HEK293 (cell line): Measurements from ENCODE around the gene SYN1.

Experiments
- CTCF ChIA-PET: fragments of 350-600 bp; formaldehyde crosslinking; extraction: SDS; loops from one replicate; lab custom pipeline; 2021; ENCODE audit warnings: antibody characterized with exemption; lab: Yijun Ruan, JAX
- POLR2A ChIA-PET: fragments of 300-600 bp; formaldehyde crosslinking; extraction: SDS; loops from one replicate; lab custom pipeline; 2020; ENCODE audit warnings: antibody characterized with exemption, inconsistent platforms; lab: Yijun Ruan, JAX
- H3K27ac ChIP-seq: fragments of 200-500 bp; sonication (Bioruptor generic); 2 replicates; pipeline ENCODE4 v1.5.1; 2014; ENCODE audit warnings: low read depth, low read length, control low read depth, inconsistent platforms; ENCODE audit errors: extremely low read depth
- H3K36me3 ChIP-seq, 2 experiments: fragments of 200-500 bp in 1 of 2; sonication (Bioruptor generic) in 1 of 2; 1 replicate in 1 of 2; 2 replicates in 1 of 2; pipeline ENCODE4 v1.5.1; 2014 to 2017; ENCODE audit warnings: inconsistent platforms in 2 of 2, low read length in 2 of 2; ENCODE audit not compliant: control insufficient read depth in 2 of 2, insufficient read depth in 1 of 2
- H3K4me1 ChIP-seq: fragments of 200-500 bp; sonication (Bioruptor generic); 2 replicates; pipeline ENCODE4 v1.5.1; 2014; ENCODE audit warnings: mild to moderate bottlenecking, low read length, inconsistent platforms; ENCODE audit not compliant: control insufficient read depth, insufficient read depth
- H3K4me3 ChIP-seq: 2 replicates; pipeline ENCODE4 v1.5.1; 2011; ENCODE audit warnings: low read depth, mild to moderate bottlenecking, control low read depth, low read length, moderate library complexity
- H3K9me3 ChIP-seq: fragments of 200-500 bp; sonication (Bioruptor generic); 2 replicates; pipeline ENCODE4 v1.5.1; 2014; ENCODE audit warnings: low read depth, low read length, inconsistent platforms; ENCODE audit not compliant: control insufficient read depth, insufficient read depth
- BCL11B ChIP-seq: fragments of 450-650 bp; formaldehyde crosslinking; IDR thresholded peaks from 2 replicates; pipeline ENCODE4 v1.5.1; 2016; ENCODE audit warnings: low read depth, missing biosample characterization, missing genetic modification characterization
- GLIS2 ChIP-seq: fragments of 450-650 bp; formaldehyde crosslinking; IDR thresholded peaks from 2 replicates; pipeline ENCODE4 v1.5.1; 2016; ENCODE audit warnings: missing biosample characterization, missing genetic modification characterization
- IKZF3 ChIP-seq: fragments of 450-650 bp; IDR thresholded peaks from 2 replicates; pipeline ENCODE4 v1.5.0; 2018; ENCODE audit warnings: missing biosample characterization, mild to moderate bottlenecking, missing genetic modification characterization, moderate library complexity
- KLF1 ChIP-seq: fragments of 450-650 bp; formaldehyde crosslinking; IDR thresholded peaks from 2 replicates; pipeline ENCODE4 v1.5.1; 2016; ENCODE audit warnings: missing biosample characterization, missing genetic modification characterization
- MYNN ChIP-seq: fragments of 450-650 bp; formaldehyde crosslinking; IDR thresholded peaks from 2 replicates; pipeline ENCODE4 v1.5.1; 2016; ENCODE audit warnings: missing biosample characterization, missing genetic modification characterization, borderline replicate concordance
- REPIN1 ChIP-seq: fragments of 450-650 bp; formaldehyde crosslinking; IDR thresholded peaks from 2 replicates; pipeline ENCODE4 v1.5.1; 2017; ENCODE audit warnings: missing biosample characterization, missing genetic modification characterization, low read depth
- SCRT1 ChIP-seq: fragments of 450-650 bp; formaldehyde crosslinking; IDR thresholded peaks from 2 replicates; pipeline ENCODE4 v1.5.1; 2016; ENCODE audit warnings: missing biosample characterization, missing genetic modification characterization, borderline replicate concordance
- SP2 ChIP-seq: fragments of 450-650 bp; formaldehyde crosslinking; IDR thresholded peaks from 2 replicates; pipeline ENCODE4 v1.5.1; 2016; ENCODE audit warnings: missing biosample characterization, missing genetic modification characterization
- ZBTB20 ChIP-seq: fragments of 450-650 bp; formaldehyde crosslinking; IDR thresholded peaks from 2 replicates; pipeline ENCODE4 v1.5.1; 2016; ENCODE audit warnings: missing biosample characterization, missing genetic modification characterization
- ZEB2 ChIP-seq: fragments of 450-650 bp; formaldehyde crosslinking; IDR thresholded peaks from 2 replicates; pipeline ENCODE4 v1.5.1; 2016; ENCODE audit warnings: missing biosample characterization, missing genetic modification characterization
- ZFP69B ChIP-seq: fragments of 450-650 bp; formaldehyde crosslinking; IDR thresholded peaks from 2 replicates; pipeline ENCODE4 v1.5.1; 2016; ENCODE audit warnings: missing biosample characterization, missing genetic modification characterization
- ZIC2 ChIP-seq: fragments of 450-650 bp; formaldehyde crosslinking; IDR thresholded peaks from 2 replicates; pipeline ENCODE4 v1.5.1; 2016; ENCODE audit warnings: missing biosample characterization, missing genetic modification characterization
- ZNF10 ChIP-seq: fragments of 450-650 bp; formaldehyde crosslinking; IDR thresholded peaks from 2 replicates; pipeline ENCODE4 v1.5.1; 2017; ENCODE audit warnings: missing biosample characterization, missing genetic modification characterization
- ZNF112 ChIP-seq: fragments of 450-650 bp; formaldehyde crosslinking; IDR thresholded peaks from 2 replicates; pipeline ENCODE4 v1.5.0; 2017; ENCODE audit warnings: missing biosample characterization, missing genetic modification characterization
- ZNF133 ChIP-seq: fragments of 450-650 bp; formaldehyde crosslinking; IDR thresholded peaks from 2 replicates; pipeline ENCODE4 v1.5.1; 2016; ENCODE audit warnings: missing biosample characterization, missing genetic modification characterization
- ZNF140 ChIP-seq: fragments of 450-650 bp; formaldehyde crosslinking; IDR thresholded peaks from 2 replicates; pipeline ENCODE4 v1.5.1; 2016; ENCODE audit warnings: missing biosample characterization, missing genetic modification characterization
- ZNF24 ChIP-seq: fragments of 450-650 bp; formaldehyde crosslinking; IDR thresholded peaks from 2 replicates; pipeline ENCODE4 v1.5.1; 2016; ENCODE audit warnings: missing biosample characterization, missing genetic modification characterization
- ZNF335 ChIP-seq: fragments of 450-650 bp; formaldehyde crosslinking; conservative IDR thresholded peaks from 2 replicates; pipeline ENCODE4 v1.5.1; 2016; ENCODE audit warnings: missing biosample characterization, missing genetic modification characterization
- ZNF404 ChIP-seq: fragments of 450-650 bp; formaldehyde crosslinking; IDR thresholded peaks from 2 replicates; pipeline ENCODE4 v1.5.1; 2017; ENCODE audit warnings: missing biosample characterization, missing genetic modification characterization
- ZNF416 ChIP-seq: fragments of 450-650 bp; formaldehyde crosslinking; IDR thresholded peaks from 2 replicates; pipeline ENCODE4 v1.5.1; 2016; ENCODE audit warnings: missing biosample characterization, missing genetic modification characterization
- ZNF48 ChIP-seq: fragments of 450-650 bp; formaldehyde crosslinking; IDR thresholded peaks from 2 replicates; pipeline ENCODE4 v1.5.1; 2016; ENCODE audit warnings: missing biosample characterization, missing genetic modification characterization
- ZNF549 ChIP-seq: fragments of 450-650 bp; IDR thresholded peaks from 2 replicates; pipeline ENCODE4 v1.5.1; 2018; ENCODE audit warnings: missing biosample characterization, missing genetic modification characterization, mild to moderate bottlenecking, inconsistent platforms, moderate library complexity
- ZNF560 ChIP-seq: fragments of 450-650 bp; formaldehyde crosslinking; IDR thresholded peaks from 2 replicates; pipeline ENCODE4 v1.5.1; 2017; ENCODE audit warnings: missing biosample characterization, missing genetic modification characterization, borderline replicate concordance
- ZNF600 ChIP-seq: fragments of 450-650 bp; formaldehyde crosslinking; IDR thresholded peaks from 2 replicates; pipeline ENCODE4 v1.5.1; 2016; ENCODE audit warnings: missing biosample characterization, missing genetic modification characterization
- ZNF626 ChIP-seq: fragments of 450-650 bp; sonication (Bioruptor Pico); formaldehyde crosslinking; IDR thresholded peaks from 2 replicates; pipeline ENCODE4 v1.5.1; 2018; ENCODE audit warnings: missing biosample characterization, missing genetic modification characterization, inconsistent platforms
- ZNF664 ChIP-seq: fragments of 450-650 bp; formaldehyde crosslinking; IDR thresholded peaks from 2 replicates; pipeline ENCODE4 v1.5.1; 2016; ENCODE audit warnings: missing biosample characterization, missing genetic modification characterization
- ZNF777 ChIP-seq: fragments of 450-650 bp; formaldehyde crosslinking; IDR thresholded peaks from 2 replicates; pipeline ENCODE4 v1.5.1; 2017; ENCODE audit warnings: missing biosample characterization, missing genetic modification characterization, borderline replicate concordance
- ZNF792 ChIP-seq: fragments of 450-650 bp; formaldehyde crosslinking; IDR thresholded peaks from 2 replicates; pipeline ENCODE4 v1.5.1; 2016; ENCODE audit warnings: missing biosample characterization, missing genetic modification characterization
- ZNF830 ChIP-seq: fragments of 450-650 bp; IDR thresholded peaks from 2 replicates; pipeline ENCODE4 v1.5.0; 2018; ENCODE audit warnings: missing biosample characterization, missing genetic modification characterization, low read depth, mild to moderate bottlenecking, moderate library complexity
- ZXDB ChIP-seq: fragments of 450-650 bp; formaldehyde crosslinking; IDR thresholded peaks from 2 replicates; pipeline ENCODE4 v1.5.1; 2016; ENCODE audit warnings: missing biosample characterization, missing genetic modification characterization
- TF ChIP-seq, protein P1 (sequence below): fragments of 450-650 bp; formaldehyde crosslinking; IDR thresholded peaks from 2 replicates; pipeline ENCODE4 v1.5.1; 2016; ENCODE audit warnings: missing biosample characterization, missing genetic modification characterization, low read depth
- TF ChIP-seq, protein P2 (sequence below): fragments of 450-650 bp; formaldehyde crosslinking; IDR thresholded peaks from 2 replicates; pipeline ENCODE4 v1.5.1; 2016; ENCODE audit warnings: missing biosample characterization, missing genetic modification characterization, low read depth
- TF ChIP-seq, protein P3 (sequence below): fragments of 450-650 bp; formaldehyde crosslinking; IDR thresholded peaks from 2 replicates; pipeline ENCODE4 v1.5.1; 2016; ENCODE audit warnings: missing biosample characterization, missing genetic modification characterization
- TF ChIP-seq, protein P4 (sequence below): fragments of 450-650 bp; formaldehyde crosslinking; IDR thresholded peaks from 2 replicates; pipeline ENCODE4 v1.5.1; 2016; ENCODE audit warnings: missing biosample characterization, missing genetic modification characterization

Gene SYN1

DNA sequence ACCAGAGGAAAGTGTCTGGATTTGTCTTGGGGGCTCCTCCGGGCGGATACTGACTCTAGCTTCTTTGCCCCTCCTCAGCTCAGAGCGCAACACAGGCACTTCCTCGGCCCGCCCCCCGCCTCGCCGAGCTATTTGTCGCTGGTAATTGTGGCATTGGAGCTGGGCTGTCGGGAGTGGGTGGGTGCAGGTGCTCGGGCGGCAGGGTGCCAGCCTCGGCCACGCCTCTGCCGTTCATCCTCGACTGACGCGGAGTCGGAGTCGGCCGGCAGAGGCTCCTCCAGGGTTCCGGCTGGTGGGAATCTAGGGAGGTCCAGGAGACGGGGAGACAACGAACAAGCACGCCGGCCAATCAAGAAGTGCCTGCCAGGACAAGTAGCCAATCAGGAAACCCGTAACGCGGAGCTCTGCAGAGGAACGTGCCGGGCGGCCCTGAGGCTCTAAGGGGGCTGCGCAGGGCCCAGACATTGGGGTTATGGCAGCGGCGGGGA lies 3.9 kb upstream of the SYN1 start (continued):
- TF ChIP-seq, protein P1, sequence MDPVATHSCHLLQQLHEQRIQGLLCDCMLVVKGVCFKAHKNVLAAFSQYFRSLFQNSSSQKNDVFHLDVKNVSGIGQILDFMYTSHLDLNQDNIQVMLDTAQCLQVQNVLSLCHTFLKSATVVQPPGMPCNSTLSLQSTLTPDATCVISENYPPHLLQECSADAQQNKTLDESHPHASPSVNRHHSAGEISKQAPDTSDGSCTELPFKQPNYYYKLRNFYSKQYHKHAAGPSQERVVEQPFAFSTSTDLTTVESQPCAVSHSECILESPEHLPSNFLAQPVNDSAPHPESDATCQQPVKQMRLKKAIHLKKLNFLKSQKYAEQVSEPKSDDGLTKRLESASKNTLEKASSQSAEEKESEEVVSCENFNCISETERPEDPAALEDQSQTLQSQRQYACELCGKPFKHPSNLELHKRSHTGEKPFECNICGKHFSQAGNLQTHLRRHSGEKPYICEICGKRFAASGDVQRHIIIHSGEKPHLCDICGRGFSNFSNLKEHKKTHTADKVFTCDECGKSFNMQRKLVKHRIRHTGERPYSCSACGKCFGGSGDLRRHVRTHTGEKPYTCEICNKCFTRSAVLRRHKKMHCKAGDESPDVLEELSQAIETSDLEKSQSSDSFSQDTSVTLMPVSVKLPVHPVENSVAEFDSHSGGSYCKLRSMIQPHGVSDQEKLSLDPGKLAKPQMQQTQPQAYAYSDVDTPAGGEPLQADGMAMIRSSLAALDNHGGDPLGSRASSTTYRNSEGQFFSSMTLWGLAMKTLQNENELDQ (tag by site-specific recombination), result no peak
- TF ChIP-seq ZNF792 (tag by site-specific recombination) (peak; percentile 82; the same call in 1 of the 2 replicates), SCRT1 (tag by site-specific recombination) (no peak), GLIS2 (tag by site-specific recombination) (peak; percentile 92), ZEB2 (tag by site-specific recombination) (no peak), ZNF626 (tag by site-specific recombination) (no peak), ZNF24 (no peak), ZNF600 (0 out of 2 replicates have a peak, but pooled peaks have one; percentile 41), ZNF777 (tag by site-specific recombination) (no peak), ZNF335 (peak; percentile 85), ZFP69B (tag by site-specific recombination) (no peak), BCL11B (tag by site-specific recombination) (no peak), REPIN1 (tag by site-specific recombination) (no peak), ZNF112 (tag by site-specific recombination) (no peak), ZBTB20 (tag by site-specific recombination) (peak; percentile 66), ZNF830 (tag by site-specific recombination) (no peak), ZNF549 (no peak), ZNF48 (tag by site-specific recombination) (no peak), ZIC2 (tag by site-specific recombination) (peak; percentile 39), SP2 (peak; percentile 88), KLF1 (tag by site-specific recombination) (0 out of 2 replicates have a peak, but pooled peaks have one; percentile 41)
- TF ChIP-seq, protein P2, sequence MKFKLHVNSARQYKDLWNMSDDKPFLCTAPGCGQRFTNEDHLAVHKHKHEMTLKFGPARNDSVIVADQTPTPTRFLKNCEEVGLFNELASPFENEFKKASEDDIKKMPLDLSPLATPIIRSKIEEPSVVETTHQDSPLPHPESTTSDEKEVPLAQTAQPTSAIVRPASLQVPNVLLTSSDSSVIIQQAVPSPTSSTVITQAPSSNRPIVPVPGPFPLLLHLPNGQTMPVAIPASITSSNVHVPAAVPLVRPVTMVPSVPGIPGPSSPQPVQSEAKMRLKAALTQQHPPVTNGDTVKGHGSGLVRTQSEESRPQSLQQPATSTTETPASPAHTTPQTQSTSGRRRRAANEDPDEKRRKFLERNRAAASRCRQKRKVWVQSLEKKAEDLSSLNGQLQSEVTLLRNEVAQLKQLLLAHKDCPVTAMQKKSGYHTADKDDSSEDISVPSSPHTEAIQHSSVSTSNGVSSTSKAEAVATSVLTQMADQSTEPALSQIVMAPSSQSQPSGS (tag by site-specific recombination), result no peak
- TF ChIP-seq, protein P3, sequence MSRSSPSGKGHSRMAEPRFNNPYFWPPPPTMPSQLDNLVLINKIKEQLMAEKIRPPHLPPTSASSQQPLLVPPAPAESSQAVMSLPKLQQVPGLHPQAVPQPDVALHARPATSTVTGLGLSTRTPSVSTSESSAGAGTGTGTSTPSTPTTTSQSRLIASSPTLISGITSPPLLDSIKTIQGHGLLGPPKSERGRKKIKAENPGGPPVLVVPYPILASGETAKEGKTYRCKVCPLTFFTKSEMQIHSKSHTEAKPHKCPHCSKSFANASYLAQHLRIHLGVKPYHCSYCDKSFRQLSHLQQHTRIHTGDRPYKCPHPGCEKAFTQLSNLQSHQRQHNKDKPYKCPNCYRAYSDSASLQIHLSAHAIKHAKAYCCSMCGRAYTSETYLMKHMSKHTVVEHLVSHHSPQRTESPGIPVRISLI (tag by site-specific recombination), result no peak

DNA sequence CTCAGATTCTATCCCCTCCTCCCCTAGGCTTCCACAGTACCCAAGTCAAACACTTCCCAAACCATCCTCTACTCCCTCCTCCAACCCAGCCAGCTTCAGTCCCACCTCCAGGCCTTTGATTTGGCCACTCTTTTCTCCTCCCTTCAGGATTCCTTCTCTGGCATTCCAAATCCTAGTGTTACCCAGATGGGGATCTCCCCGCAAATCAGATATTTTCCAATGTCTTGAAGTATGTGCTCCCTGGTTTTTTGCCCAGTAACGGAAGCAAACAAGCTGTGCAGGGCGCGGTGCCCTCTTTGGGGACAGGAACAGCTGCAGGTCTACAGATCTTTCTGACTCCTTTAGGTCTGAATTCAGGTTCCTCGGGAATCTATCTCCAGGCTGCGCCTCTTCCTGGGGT lies 2.2 kb upstream of the SYN1 start:
- Histone ChIP-seq H3K4me3 (no peak overlapping the region), H3K9me3 (no peaks in the 10 kb centered on the region), H3K4me1 (no peaks in the 10 kb centered on the region), H3K36me3 (no peaks in the 10 kb centered on the region), H3K27ac (no peak overlapping the region)
- CTCF ChIA-PET, result no interaction called here
- POLR2A ChIA-PET, result no interaction called here
- TF ChIP-seq ZNF560 (tag by site-specific recombination) (no peak), MYNN (tag by site-specific recombination) (no peak), SCRT1 (tag by site-specific recombination) (no peak), ZNF133 (no peak), ZNF404 (tag by site-specific recombination) (no peak), ZNF10 (no peak), ZXDB (tag by site-specific recombination) (no peak), ZNF416 (tag by site-specific recombination) (no peak), IKZF3 (tag by site-specific recombination) (no peak), ZNF140 (tag by site-specific recombination) (no peak), ZNF664 (tag by site-specific recombination) (no peak)
- TF ChIP-seq, protein P4, sequence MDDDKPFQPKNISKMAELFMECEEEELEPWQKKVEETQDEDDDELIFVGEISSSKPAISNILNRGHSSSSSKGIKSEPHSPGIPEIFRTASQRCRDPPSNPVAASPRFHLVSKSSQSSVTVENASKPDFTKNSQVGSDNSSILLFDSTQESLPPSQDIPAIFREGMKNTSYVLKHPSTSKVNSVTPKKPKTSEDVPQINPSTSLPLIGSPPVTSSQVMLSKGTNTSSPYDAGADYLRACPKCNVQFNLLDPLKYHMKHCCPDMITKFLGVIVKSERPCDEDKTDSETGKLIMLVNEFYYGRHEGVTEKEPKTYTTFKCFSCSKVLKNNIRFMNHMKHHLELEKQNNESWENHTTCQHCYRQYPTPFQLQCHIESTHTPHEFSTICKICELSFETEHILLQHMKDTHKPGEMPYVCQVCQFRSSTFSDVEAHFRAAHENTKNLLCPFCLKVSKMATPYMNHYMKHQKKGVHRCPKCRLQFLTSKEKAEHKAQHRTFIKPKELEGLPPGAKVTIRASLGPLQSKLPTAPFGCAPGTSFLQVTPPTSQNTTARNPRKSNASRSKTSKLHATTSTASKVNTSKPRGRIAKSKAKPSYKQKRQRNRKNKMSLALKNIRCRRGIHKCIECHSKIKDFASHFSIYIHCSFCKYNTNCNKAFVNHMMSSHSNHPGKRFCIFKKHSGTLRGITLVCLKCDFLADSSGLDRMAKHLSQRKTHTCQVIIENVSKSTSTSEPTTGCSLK (tag by site-specific recombination), result no peak
